HFF-Myc (cell line): ENCODE measurements around the gene TBC1D22A.

Experiments
- DNase-seq: peaks from one replicate; pipeline ENCODE4 v3.0.0-alpha.2; 2011; ENCODE audit warnings: low read depth; ENCODE audit errors: extremely low read depth
- H3K4me3 ChIP-seq: replicated peaks from 2 replicates; pipeline ENCODE4 v1.5.1; 2011; ENCODE audit warnings: low read depth, mild to moderate bottlenecking, control low read depth, low read length
- TF ChIP-seq, protein P1 (sequence below): IDR thresholded peaks from 2 replicates; pipeline ENCODE4 v1.5.1; 2012; ENCODE audit warnings: mild to moderate bottlenecking, low read depth, low read length, control low read depth; ENCODE audit errors: missing control alignments

Gene TBC1D22A

DNA sequence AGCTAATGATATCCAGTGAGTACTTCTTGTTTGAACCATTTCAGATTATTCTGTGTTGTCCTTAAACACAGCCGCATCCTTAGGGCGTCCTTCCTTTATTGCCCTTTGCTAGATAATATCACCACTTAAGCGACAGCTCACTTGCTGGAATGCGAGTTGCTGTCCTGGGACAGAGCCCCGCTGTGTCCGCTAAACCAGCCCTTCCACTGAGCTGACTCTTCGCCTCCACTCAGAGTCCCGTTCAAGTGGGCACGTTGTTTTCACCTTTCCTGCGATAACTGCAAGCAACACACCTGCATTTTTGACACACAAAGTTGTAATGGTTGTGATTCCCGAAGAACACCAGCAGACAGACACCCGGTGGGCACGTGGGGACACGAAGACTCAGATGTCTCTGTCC lies 140.0 kb downstream of the TBC1D22A start:
- H3K4me3 ChIP-seq, result no peak overlapping the region

DNA sequence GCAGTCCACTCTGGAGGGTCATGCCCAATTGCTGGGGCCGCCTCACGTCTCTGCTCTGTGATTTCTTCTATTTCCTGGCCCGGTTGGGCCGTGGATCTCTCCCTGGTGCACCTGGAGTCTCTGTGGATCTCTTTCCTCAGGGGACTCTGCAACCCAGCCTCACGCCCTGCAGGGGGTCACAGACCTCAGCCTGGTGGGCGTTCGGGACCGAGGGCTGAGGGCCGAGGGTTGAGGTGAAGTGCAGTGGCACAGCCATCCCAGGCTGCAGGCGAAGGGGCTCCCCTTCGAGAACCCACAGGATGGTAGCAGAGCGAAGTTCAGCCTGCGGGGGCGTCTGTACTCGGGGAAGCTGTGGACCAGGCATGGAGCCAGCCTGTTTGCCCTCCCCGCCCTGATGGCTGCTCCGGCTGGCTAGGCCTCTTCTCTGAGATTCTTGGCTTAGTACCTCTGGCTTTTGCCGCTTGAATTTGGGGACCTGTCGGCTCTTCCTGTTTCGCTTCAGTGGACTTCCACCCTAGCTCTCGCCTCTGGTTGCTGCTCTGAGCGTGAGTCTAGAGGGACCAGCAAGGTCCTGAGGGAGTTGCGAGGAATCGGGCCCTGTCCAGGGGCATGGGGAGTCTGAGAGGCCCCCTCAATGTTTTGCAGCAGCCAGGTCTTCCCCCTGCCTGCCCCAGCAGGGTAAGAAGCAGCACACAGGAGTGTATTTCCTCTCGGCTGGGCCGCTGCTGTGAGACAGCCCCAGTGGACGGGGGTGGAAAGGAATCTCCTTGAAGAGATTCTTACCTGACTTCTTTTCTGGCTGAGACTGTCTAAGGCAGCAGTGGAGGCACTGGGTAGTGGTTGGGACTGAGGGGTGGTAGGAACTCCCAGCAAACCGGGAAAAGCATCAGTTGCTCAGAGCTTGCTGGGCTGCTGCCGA lies 140.8 kb downstream of the TBC1D22A start:
- H3K4me3 ChIP-seq, result no peak overlapping the region
- no peak for DNase-seq
- TF ChIP-seq, protein P1, sequence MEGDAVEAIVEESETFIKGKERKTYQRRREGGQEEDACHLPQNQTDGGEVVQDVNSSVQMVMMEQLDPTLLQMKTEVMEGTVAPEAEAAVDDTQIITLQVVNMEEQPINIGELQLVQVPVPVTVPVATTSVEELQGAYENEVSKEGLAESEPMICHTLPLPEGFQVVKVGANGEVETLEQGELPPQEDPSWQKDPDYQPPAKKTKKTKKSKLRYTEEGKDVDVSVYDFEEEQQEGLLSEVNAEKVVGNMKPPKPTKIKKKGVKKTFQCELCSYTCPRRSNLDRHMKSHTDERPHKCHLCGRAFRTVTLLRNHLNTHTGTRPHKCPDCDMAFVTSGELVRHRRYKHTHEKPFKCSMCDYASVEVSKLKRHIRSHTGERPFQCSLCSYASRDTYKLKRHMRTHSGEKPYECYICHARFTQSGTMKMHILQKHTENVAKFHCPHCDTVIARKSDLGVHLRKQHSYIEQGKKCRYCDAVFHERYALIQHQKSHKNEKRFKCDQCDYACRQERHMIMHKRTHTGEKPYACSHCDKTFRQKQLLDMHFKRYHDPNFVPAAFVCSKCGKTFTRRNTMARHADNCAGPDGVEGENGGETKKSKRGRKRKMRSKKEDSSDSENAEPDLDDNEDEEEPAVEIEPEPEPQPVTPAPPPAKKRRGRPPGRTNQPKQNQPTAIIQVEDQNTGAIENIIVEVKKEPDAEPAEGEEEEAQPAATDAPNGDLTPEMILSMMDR, result no peak

More for the DNA sequence above, 140.0 kb downstream of the TBC1D22A start:
- TF ChIP-seq, protein P1, result no peak
- no peak for DNase-seq

DNA sequence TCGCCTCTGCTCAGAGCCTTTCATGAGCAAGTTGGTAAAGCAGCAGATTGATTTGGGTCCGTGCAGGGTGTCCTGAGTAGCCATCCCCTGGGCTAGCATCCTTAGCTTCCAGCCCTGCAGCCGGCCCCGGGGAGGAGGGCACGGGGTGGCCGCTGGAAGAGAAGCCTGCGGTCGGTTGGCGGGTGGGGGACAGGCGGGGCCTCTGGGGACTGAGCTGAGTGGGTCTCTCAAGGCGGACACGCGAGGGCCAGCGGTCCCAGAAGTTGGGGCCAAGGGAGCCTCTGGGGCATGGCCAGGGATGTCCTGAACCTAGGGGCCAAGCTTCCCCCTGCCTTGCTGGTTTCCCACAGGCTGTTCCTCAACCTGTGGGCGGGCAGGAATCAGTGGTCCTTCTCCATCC lies 143.0 kb downstream of the TBC1D22A start:
- DNase-seq, result no peak
- H3K4me3 ChIP-seq, result no peak overlapping the region
- TF ChIP-seq, protein P1, result no peak

DNA sequence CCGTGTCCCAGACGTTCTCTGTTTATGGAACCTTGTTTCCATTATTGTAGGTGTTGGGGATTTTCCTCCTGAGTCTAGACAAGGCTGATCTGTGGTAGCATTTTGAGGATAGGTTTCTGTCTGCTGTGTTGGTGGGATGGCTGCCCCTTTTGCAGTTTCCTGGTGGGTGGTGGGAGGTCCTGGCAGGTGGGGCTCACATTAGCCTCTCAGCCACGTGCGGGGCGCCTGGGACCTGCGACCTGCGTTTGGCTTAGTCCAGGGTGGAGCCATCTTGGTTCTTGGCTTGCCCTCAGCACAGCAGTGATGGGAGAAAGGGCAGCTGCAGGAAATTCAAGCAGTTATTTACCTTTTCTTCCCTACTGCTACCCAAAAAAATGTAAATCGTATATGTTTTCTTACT lies 143.4 kb downstream of the TBC1D22A start:
- no peak for DNase-seq
- no peak overlapping the region for H3K4me3 ChIP-seq
- TF ChIP-seq, protein P1, result no peak

DNA sequence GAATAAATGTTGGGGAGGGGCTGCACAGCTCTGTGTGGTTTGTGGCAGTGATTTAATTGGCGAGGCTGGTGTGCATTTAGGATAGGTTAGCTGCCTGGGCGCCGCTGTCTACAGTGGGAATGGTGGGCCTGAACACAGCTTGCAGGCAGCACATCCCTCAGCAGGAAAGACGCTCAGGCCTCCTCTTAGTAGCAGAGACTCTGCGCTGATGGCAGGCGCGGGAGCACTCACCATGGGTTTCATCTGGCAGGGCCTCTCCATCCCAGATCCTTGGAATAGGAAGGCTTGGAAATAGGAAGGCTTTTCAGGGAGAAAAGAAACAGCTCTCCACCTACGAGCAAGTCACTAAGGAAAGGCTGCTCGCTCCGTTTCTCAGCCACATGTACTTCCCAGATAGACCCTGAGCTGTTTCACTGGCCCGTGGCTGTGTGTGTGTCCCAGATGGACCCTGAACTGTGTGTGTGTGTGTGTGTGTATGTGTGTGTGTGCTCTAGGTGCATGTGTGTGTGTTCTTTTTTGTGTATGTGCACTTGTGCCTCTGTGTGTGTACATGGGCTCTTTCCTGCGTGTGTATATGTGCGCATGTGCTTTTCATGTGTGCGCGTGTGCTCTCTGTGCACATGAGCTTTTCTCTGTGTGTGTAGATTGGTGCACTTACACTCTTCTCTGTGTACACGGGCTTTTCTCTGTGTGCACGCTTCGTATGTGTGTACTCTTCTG lies 144.0 kb downstream of the TBC1D22A start:
- DNase-seq, result no peak
- no peak overlapping the region for H3K4me3 ChIP-seq
- TF ChIP-seq, protein P1, result no peak

DNA sequence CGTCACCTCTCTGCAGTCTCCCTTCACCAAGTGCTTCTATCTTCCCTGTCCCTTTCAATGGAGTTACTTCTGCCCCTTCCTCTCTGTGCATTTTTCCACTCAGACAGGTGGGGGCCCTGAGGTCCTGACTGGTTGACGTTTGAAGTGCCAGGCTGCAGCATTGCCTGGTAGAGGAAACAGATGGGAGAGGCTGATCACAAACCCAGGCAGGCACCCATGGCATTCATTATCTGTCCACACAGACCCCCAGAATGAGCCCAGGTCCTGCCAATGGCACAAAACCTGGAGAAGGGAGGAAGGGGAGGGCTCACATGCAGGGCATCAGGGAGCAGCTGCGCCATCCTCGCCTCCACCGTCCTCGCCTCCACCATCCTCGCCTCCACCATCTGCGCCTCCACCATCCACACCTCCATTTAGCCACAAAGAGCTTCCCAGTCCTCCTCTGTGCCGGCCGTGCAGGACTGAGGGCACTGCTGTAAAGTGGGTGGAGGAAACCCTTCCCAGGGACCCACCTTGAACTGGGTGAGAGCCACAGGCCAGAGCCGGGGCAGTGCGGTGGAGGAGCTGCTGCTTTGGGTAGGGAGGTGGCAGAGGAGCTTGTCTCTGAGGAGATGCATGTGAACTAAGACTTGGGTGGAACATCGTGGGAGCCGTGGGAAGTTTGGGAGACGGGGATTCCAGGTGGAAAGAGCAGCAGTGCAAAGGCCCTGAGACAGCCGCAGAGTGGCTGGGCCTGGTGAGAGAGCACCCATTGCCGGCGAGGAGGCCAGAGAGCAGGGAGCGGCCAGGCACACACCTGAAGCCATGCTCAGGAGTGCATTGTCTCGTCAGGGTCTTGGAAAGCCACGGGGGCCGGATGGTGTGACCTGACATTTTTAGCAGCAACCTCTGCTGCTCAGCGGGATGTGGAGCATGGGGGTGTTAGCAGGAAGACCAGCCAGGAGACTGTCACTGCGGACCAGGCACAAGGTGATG lies 145.1 kb downstream of the TBC1D22A start:
- TF ChIP-seq, protein P1, result no peak
- H3K4me3 ChIP-seq, result no peak overlapping the region
- no peak for DNase-seq
